Measurements from ENCODE around the gene CHRDL2. TPM values are rescaled to one million over a fixed set of nuclear protein-coding genes. Genes with fewer than 3 reads are reported as not detected.

The CHRDL2 gene
- total RNA-seq, 1 donor, result not detected

DNA sequence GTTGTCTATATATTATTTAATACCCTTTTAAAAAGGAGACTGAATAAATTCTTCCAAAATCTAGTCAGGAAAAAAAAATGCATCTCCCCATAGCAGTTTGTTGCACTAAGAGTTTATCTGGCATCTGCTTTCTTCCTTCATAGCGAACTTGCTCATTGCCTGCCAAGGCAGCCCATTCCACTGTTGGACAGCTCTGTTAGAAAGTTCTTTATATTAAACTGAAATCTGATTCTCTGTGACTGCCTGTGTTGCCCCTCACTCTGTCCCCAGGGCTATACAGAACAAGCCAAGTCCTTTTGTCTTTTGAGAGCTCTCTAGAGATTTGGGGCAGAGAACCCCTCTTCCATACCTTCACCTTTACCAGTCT, 3.3 kb upstream of the CHRDL2 start:
- H3K27me3 ChIP-seq (ENCODE audit: insufficient read depth, low read length), result peaks cover 38% of the 10 kb centered on the region
- no peaks in the 10 kb centered on the region for H3K4me1 ChIP-seq (ENCODE audit: insufficient read depth, low read length)
- no peaks in the 10 kb centered on the region for H3K9me3 ChIP-seq (ENCODE audit: low read depth, low read length)
- H3K4me3 ChIP-seq (ENCODE audit: low read length), result no peak overlapping the region

- H3K4me3 ChIP-seq (ENCODE audit: low read length), result no peak overlapping the region
- no peaks in the 10 kb centered on the region for H3K4me1 ChIP-seq (ENCODE audit: insufficient read depth, low read length)
- peaks cover 50% of the 10 kb centered on the region for H3K27me3 ChIP-seq (ENCODE audit: insufficient read depth, low read length)
- no peaks in the 10 kb centered on the region for H3K9me3 ChIP-seq (ENCODE audit: low read depth, low read length)
These were observed 510 bp downstream of the CHRDL2 start for GRCh38 chr11:74730571-74731260.

DNA sequence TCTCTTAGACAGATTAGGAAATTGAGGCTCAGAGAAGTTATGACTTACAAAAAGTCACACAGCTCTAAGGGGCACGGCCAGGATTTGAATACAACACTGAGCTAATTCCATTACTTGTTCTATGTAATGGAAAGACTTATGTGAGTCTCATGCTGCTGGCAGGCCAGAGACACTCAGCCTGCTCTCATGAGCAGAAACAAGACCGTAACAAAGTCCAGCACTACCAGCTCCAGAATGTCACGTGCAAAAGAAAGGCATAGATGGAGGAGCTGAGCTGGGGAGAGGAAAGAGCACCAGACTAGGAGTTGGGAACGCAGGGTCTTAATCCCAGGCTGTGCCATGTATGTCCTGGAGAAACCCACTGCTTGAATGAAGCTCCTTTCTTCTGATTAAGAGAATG, 1.8 kb downstream of the CHRDL2 start:
- no peak overlapping the region for H3K4me3 ChIP-seq (ENCODE audit: low read length)
- H3K9me3 ChIP-seq (ENCODE audit: low read depth, low read length), result no peaks in the 10 kb centered on the region
- H3K4me1 ChIP-seq (ENCODE audit: insufficient read depth, low read length), result no peaks in the 10 kb centered on the region
- peaks cover 50% of the 10 kb centered on the region for H3K27me3 ChIP-seq (ENCODE audit: insufficient read depth, low read length)

DNA sequence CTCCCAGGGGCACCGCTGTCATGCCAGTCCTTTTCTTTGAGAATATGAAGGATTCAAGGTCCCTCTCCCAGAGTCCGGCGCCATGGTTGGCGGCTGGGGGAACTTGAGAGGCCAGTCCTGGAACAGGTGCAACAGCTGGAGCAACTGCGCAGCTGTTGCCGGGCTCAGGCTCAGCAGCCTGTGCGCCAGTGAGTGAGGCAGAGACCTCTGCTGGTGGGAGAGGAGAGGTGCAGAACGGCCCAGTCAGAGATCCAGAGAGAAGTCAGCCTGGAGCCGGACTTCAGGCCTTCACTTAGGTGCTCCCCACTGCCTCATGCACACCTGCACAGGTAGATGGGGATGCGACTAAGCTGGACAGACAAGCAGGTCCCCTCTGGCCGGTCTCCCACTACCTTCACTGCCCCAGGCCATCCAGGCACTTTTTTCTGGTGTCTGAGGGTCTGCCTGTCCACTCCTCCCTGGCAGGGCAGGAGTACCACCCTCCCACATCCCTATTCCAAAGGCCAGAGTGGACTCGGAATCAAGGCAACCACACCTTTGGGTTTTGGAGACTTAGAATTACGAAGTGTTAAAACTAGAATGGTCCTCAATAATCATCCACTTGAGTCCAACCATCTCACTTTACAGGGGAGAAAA, 4.6 kb downstream of the CHRDL2 start:
- Histone ChIP-seq H3K4me3 (ENCODE audit: low read length) (no peak overlapping the region), H3K27me3 (ENCODE audit: insufficient read depth, low read length) (peaks cover 30% of the 10 kb centered on the region), H3K9me3 (ENCODE audit: low read depth, low read length) (no peaks in the 10 kb centered on the region), H3K4me1 (ENCODE audit: insufficient read depth, low read length) (no peaks in the 10 kb centered on the region)

GRCh38 chr11:74725701-74726100, 5.5 kb downstream of the CHRDL2 start:
- Histone ChIP-seq H3K4me1 (ENCODE audit: insufficient read depth, low read length) (no peaks in the 10 kb centered on the region), H3K27me3 (ENCODE audit: insufficient read depth, low read length) (peaks cover 24% of the 10 kb centered on the region), H3K4me3 (ENCODE audit: low read length) (no peak overlapping the region), H3K9me3 (ENCODE audit: low read depth, low read length) (no peaks in the 10 kb centered on the region)

- Histone ChIP-seq H3K27me3 (ENCODE audit: insufficient read depth, low read length) (peaks cover 3% of the 10 kb centered on the region), H3K4me3 (ENCODE audit: low read length) (no peak overlapping the region), H3K9me3 (ENCODE audit: low read depth, low read length) (no peaks in the 10 kb centered on the region), H3K4me1 (ENCODE audit: insufficient read depth, low read length) (no peaks in the 10 kb centered on the region)
These were observed 7.7 kb downstream of the CHRDL2 start for GRCh38 chr11:74723511-74723910.

DNA sequence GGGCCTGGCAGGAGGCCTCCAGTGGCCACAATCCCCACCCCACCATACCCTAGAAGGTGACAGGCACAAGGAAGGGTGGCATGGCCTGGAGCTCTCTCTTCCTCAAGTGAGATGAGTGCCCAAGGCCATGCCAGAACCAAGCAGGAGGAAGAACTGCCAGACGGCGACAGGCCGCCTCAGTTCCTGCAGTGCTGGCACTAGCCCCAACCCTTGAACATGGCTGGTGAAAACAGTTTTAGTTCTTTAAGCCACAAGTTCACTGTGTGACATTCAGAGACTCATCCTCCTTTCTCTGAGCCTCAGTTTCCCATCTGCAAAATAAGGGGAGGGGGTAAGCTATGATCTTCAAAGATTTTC, 9.8 kb downstream of the CHRDL2 start:
- Histone ChIP-seq H3K27me3 (ENCODE audit: insufficient read depth, low read length) (peaks cover 3% of the 10 kb centered on the region), H3K4me3 (ENCODE audit: low read length) (no peak overlapping the region), H3K4me1 (ENCODE audit: insufficient read depth, low read length) (no peaks in the 10 kb centered on the region), H3K9me3 (ENCODE audit: low read depth, low read length) (no peaks in the 10 kb centered on the region)

DNA sequence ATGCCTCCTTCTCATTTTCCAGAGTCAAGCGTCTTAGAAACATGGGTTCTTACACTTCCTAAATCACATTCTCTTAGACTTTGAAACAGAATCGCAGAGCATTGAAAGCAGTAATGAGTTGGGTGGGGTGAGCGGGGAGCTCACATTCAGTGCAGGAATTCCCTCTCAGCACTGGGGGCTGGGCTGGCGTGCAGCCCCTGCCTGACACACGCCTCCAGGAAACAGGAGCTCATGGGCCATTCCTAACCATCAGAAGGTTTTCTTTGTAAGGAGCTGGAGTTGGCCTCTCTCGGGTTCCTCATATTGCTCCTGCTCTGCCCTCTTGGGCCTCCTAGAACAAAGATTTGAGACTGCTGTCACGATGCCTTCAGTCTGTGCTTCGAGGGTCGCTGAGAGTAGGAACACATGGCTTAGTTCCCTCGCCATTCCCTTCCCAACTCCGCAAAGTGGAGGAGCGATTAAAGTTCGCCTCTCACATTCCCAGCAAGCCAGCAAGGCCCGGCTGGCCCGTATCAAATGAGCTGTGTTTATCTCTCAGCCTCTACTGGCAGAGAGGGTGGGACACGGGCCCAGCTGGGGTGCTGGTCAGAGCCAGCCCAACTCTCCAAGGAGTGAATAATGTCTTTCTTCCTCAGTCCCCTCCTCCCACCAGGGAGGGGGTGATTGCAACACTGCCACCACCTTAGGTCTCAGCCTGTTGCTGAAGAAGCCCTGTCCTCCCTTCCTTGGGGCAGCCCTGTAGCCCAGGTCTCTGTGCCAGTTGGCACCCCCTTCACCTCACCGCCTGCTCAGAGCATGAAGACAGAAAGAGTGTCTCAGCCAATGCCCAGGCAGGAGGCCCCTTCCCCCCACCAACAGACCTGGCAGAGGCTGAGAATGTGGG, 10.4 kb downstream of the CHRDL2 start:
- Histone ChIP-seq H3K4me3 (ENCODE audit: low read length) (no peak overlapping the region), H3K4me1 (ENCODE audit: insufficient read depth, low read length) (no peaks in the 10 kb centered on the region), H3K9me3 (ENCODE audit: low read depth, low read length) (no peaks in the 10 kb centered on the region), H3K27me3 (ENCODE audit: insufficient read depth, low read length) (no peaks in the 10 kb centered on the region)

GRCh38 chr11:74719011-74719410, 12.2 kb downstream of the CHRDL2 start:
- no peak overlapping the region for H3K4me3 ChIP-seq (ENCODE audit: low read length)
- no peaks in the 10 kb centered on the region for H3K4me1 ChIP-seq (ENCODE audit: insufficient read depth, low read length)
- H3K9me3 ChIP-seq (ENCODE audit: low read depth, low read length), result no peaks in the 10 kb centered on the region
- H3K27me3 ChIP-seq (ENCODE audit: insufficient read depth, low read length), result no peaks in the 10 kb centered on the region

GRCh38 chr11:74717221-74717969, 13.8 kb downstream of the CHRDL2 start:
- Histone ChIP-seq H3K27me3 (ENCODE audit: insufficient read depth, low read length) (no peaks in the 10 kb centered on the region), H3K4me3 (ENCODE audit: low read length) (no peak overlapping the region), H3K9me3 (ENCODE audit: low read depth, low read length) (no peaks in the 10 kb centered on the region), H3K4me1 (ENCODE audit: insufficient read depth, low read length) (no peaks in the 10 kb centered on the region)

GRCh38 chr11:74714904-74715303, 16.3 kb downstream of the CHRDL2 start:
- no peak overlapping the region for H3K4me3 ChIP-seq (ENCODE audit: low read length)
- H3K4me1 ChIP-seq (ENCODE audit: insufficient read depth, low read length), result no peaks in the 10 kb centered on the region
- no peaks in the 10 kb centered on the region for H3K27me3 ChIP-seq (ENCODE audit: insufficient read depth, low read length)
- no peaks in the 10 kb centered on the region for H3K9me3 ChIP-seq (ENCODE audit: low read depth, low read length)

- Histone ChIP-seq H3K27me3 (ENCODE audit: insufficient read depth, low read length) (no peaks in the 10 kb centered on the region), H3K9me3 (ENCODE audit: low read depth, low read length) (no peaks in the 10 kb centered on the region)
These were observed 17.5 kb downstream of the CHRDL2 start for GRCh38 chr11:74713686-74714085.

DNA sequence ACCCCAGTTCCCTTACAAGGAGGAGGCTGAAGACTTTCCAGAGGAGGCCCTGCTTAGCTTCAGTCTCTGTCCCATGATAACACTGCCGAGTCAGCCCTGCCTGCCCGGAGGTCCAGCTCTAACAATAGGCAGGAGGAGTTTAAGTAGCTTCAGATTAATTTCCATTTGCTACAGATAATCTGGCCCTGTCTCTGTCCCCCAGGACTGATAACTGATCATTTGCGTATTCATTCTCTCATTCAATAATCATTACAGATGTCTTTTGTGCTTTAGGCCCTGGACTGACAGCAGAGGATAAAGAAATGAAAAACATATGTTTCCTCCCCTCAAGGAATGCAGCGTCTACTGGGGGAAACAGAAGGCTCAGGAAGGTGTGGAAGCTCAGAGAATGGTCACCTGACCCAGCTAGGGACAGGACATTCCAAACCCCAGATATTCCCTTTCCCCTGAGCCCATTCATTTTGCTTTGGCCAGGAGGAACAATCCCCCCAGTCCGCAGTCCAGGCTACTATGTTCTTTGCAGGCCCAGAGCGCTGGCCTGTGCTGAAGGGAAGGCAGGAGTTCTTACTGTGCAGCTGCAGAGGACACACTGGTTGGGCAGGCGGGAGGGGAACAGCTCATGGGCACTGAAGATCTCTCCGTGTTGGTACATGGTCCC, 20.8 kb downstream of the CHRDL2 start:
- Histone ChIP-seq H3K4me3 (ENCODE audit: low read length) (no peak overlapping the region), H3K4me1 (ENCODE audit: insufficient read depth, low read length) (no peaks in the 10 kb centered on the region), H3K9me3 (ENCODE audit: low read depth, low read length) (no peaks in the 10 kb centered on the region), H3K27me3 (ENCODE audit: insufficient read depth, low read length) (no peaks in the 10 kb centered on the region)

More at GRCh38 chr11:74713686-74714085, 17.5 kb downstream of the CHRDL2 start:
- no peak overlapping the region for H3K4me3 ChIP-seq (ENCODE audit: low read length)
- H3K4me1 ChIP-seq (ENCODE audit: insufficient read depth, low read length), result no peaks in the 10 kb centered on the region

- no peaks in the 10 kb centered on the region for H3K4me1 ChIP-seq (ENCODE audit: insufficient read depth, low read length)
- H3K9me3 ChIP-seq (ENCODE audit: low read depth, low read length), result no peaks in the 10 kb centered on the region
- no peak overlapping the region for H3K4me3 ChIP-seq (ENCODE audit: low read length)
- H3K27me3 ChIP-seq (ENCODE audit: insufficient read depth, low read length), result no peaks in the 10 kb centered on the region
These were observed 22.1 kb downstream of the CHRDL2 start for GRCh38 chr11:74709175-74709574.

Measured in mononuclear cell (primary cell).